Measurements from ENCODE around the gene TMEM81. TPM values are rescaled to one million over a fixed set of nuclear protein-coding genes. Genes with fewer than 3 reads are reported as not detected.

The TMEM81 gene
- total RNA-seq, 4 donors from 2014 or later = 1.6 to 4.5 (median 2.9) TPM

GRCh38 chr1:205074084-205074483, 10.2 kb downstream of the TMEM81 start:
- Histone ChIP-seq H3K27me3 (no peaks in the 10 kb centered on the region), H3K4me3 (no peak overlapping the region), H3K4me1 (peaks cover 0 to 1% (median 0%) of the 10 kb centered on the region in 3 donors), H3K9me3 (no peaks in the 10 kb centered on the region), H3K36me3 (no peaks in the 10 kb centered on the region), H3K27ac (no peak overlapping the region)
- 100% methylated on average over 1 of the region's 11 CpGs; no CpG with 5 or more reads in 1 of the 2 donors for WGBS, 2 donors (ENCODE audit: low coverage in 1 of 2)
- ATAC-seq = no peak
- TF ChIP-seq EP300 (IDR thresholded peaks at IDR 0.05) = no peak
- TF ChIP-seq POLR2A (IDR thresholded peaks at IDR 0.05) = no peak

GRCh38 chr1:205073511-205073910, 10.7 kb downstream of the TMEM81 start:
- H3K4me3 ChIP-seq = no peak overlapping the region
- 80 to 90% methylated on average over 1 to 2 of the region's 12 CpGs for WGBS, 2 donors (ENCODE audit: low coverage in 1 of 2)
- no peak overlapping the region for H3K27ac ChIP-seq
- H3K27me3 ChIP-seq = no peaks in the 10 kb centered on the region
- no peaks in the 10 kb centered on the region for H3K36me3 ChIP-seq
- H3K4me1 ChIP-seq = peaks cover 0 to 7% (median 0%) of the 10 kb centered on the region in 3 donors
- H3K9me3 ChIP-seq = no peaks in the 10 kb centered on the region
- ATAC-seq = no peak
- TF ChIP-seq POLR2A (IDR thresholded peaks at IDR 0.05) (no peak), POLR2AphosphoS5 (IDR thresholded peaks at IDR 0.05) (no peak), EP300 (IDR thresholded peaks at IDR 0.05) (no peak), CTCF (IDR thresholded peaks at IDR 0.05) (no peak)

- no peaks in the 10 kb centered on the region for H3K9me3 ChIP-seq
- no peaks in the 10 kb centered on the region for H3K36me3 ChIP-seq
- H3K27me3 ChIP-seq = no peaks in the 10 kb centered on the region
- WGBS, 2 donors (ENCODE audit: low coverage in 1 of 2) = 63% methylated on average over 3 of the region's 8 CpGs; no CpG with 5 or more reads in 1 of the 2 donors
- TF ChIP-seq EP300 (IDR thresholded peaks at IDR 0.05) = no peak
- TF ChIP-seq POLR2A (IDR thresholded peaks at IDR 0.05) = no peak
- no peak for TF ChIP-seq POLR2AphosphoS5 (IDR thresholded peaks at IDR 0.05)
- no peak for TF ChIP-seq CTCF (IDR thresholded peaks at IDR 0.05)
- no peak overlapping the region for H3K27ac ChIP-seq
- no peak for ATAC-seq
- H3K4me1 ChIP-seq = peaks cover 0 to 12% (median 0%) of the 10 kb centered on the region in 3 donors
- H3K4me3 ChIP-seq = no peak overlapping the region
These were observed 11.4 kb downstream of the TMEM81 start for GRCh38 chr1:205072881-205073280.

- H3K9me3 ChIP-seq = no peaks in the 10 kb centered on the region
- TF ChIP-seq POLR2AphosphoS5 (IDR thresholded peaks at IDR 0.05) (no peak), CTCF (IDR thresholded peaks at IDR 0.05) (no peak), POLR2A (IDR thresholded peaks at IDR 0.05) (no peak), EP300 (IDR thresholded peaks at IDR 0.05) (no peak)
- no peak overlapping the region for H3K4me3 ChIP-seq
- H3K27me3 ChIP-seq = no peaks in the 10 kb centered on the region
- peaks cover 0 to 12% (median 0%) of the 10 kb centered on the region in 3 donors for H3K4me1 ChIP-seq
- H3K36me3 ChIP-seq = no peaks in the 10 kb centered on the region
- no peak for ATAC-seq
- 76% methylated on average over 4 of the region's 9 CpGs; no CpG with 5 or more reads in 1 of the 2 donors for WGBS, 2 donors (ENCODE audit: low coverage in 1 of 2)
- no peak overlapping the region for H3K27ac ChIP-seq
These were observed 12.0 kb downstream of the TMEM81 start for GRCh38 chr1:205072286-205072685.

GRCh38 chr1:205071801-205072200, 12.5 kb downstream of the TMEM81 start:
- Histone ChIP-seq H3K9me3 (no peaks in the 10 kb centered on the region), H3K27me3 (no peaks in the 10 kb centered on the region), H3K4me1 (peaks cover 0 to 12% (median 0%) of the 10 kb centered on the region in 3 donors), H3K4me3 (no peak overlapping the region), H3K36me3 (no peaks in the 10 kb centered on the region), H3K27ac (no peak overlapping the region)
- no peak for ATAC-seq
- 86% methylated on average over 1 of the region's 12 CpGs; no CpG with 5 or more reads in 1 of the 2 donors for WGBS, 2 donors (ENCODE audit: low coverage in 1 of 2)
- no peak for TF ChIP-seq POLR2AphosphoS5 (IDR thresholded peaks at IDR 0.05)
- TF ChIP-seq EP300 (IDR thresholded peaks at IDR 0.05) = no peak
- no peak for TF ChIP-seq CTCF (IDR thresholded peaks at IDR 0.05)
- TF ChIP-seq POLR2A (IDR thresholded peaks at IDR 0.05) = no peak

All from gastroesophageal sphincter (tissue), 4 donors.